22Rv1 (cell line): ENCODE measurements around the gene CNTN4.

Experiments
- CTCF ChIP-seq: fragments of 450-650 bp; IDR thresholded peaks from 2 replicates; pipeline ENCODE4 v1.5.1; 2017; ENCODE audit warnings: mild to moderate bottlenecking
- ZFX ChIP-seq: fragments of 450-650 bp; IDR thresholded peaks from 2 replicates; pipeline ENCODE4 v1.6.1; 2017; ENCODE audit warnings: antibody characterized with exemption, borderline replicate concordance

DNA sequence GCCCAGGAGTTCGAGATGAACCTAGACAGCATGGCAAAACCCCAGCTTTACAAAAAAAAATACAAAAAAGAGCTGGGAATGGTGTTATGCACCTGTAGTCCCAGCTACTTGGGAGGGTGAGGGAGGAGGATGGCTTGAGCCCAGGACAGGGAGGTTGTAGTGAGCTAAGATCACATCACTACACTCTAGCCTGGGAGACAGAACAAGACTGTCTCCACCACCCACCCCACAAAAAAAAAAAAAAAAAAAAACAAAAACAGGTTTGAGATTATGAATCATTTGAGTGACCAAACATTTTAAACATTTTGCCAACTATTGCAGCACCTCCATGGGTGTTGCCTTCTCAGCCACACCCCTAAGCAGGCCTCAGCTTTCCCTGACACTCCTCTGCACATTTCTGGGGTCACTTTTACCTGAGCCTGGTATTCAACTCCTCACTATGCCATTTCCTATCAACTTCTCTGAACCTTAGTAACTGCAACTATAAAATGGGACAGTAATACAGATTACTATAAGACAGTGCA, 969.8 kb downstream of the CNTN4 start:
- TF ChIP-seq CTCF (no peak), ZFX (no peak)
